HG03196 (cell line): ENCODE measurements around the gene PPP1R10.
A peak's percentile ranks its signal among the peaks of the same experiment; 100 is the strongest.

Experiments
- ATAC-seq: cut with Tn5 transposase; IDR thresholded peaks from one replicate; pipeline ENCODE4 v1.9.1; 2021; ENCODE audit not compliant: unreplicated experiment

PPP1R10 gene

DNA sequence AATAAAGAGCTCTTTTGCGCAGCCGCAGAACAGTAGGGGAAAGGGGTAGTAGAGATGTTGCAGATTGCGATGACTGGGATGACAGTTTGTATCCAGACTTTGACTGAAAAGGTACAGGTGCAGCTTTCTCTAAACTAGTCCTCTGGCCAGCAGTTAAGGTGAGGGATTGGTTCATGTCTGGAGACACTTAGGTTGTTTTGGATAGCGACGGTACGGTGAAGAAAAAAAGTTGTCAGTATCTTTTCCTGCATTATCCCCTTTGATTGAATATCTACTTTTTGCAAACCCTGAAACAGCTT, 59.4 kb downstream of the PPP1R10 start:
- ATAC-seq: no peak

DNA sequence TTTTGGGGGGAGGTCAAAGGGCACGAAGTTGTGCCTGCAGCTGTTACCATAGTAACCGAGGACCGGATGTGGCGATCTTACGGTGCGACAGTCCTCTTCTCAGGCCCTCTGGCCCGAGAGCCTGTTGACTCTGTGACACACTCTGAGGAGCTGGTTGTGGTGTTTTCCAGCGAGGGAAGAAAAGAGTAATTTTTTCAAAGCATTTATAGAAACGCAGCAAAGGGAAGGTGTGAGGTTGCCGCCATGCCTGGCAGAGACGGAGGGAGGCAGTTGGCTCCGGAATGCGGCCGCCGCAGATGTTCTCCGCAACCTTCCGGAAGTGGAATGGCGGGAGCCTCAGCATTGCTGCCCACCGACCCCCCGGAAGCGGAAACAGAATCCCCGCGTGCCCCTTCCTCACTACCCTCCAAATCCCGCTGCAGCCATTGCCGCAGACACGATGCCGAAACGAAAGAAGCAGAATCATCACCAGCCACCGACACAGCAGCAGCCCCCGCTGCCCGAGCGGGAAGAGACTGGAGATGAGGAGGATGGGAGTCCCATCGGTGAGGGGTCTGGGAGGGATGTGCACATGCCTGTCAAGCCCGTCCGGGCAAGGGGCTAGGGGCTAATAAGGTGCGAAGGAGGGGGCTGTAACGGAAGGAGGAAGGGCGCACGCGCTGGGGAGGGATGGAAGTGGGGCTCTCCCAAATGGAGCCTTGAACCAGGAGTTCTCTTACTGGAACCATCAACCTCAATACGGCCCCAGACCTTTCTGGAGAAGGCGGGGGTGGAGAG, 59.9 kb downstream of the PPP1R10 start, which contains the start of gene PRR3:
Gene PRR3, plus strand, starts transcription at position 390 of the 777 bp plus-strand sequence. Its CDS starts 50 bp downstream, at position 440.
- ATAC-seq: peak; percentile 60

- ATAC-seq: peak; percentile 75
Observed at GRCh38 chr6:30556066-30556905, 60.8 kb downstream of the PPP1R10 start, which contains the start of gene GNL1. TSS of gene GNL1 (minus strand) at chr6:30556489. CDS start at chr6:30556203, 286 bp downstream.

- no peak for ATAC-seq
Observed at GRCh38 chr6:30555816-30556065, 61.3 kb downstream of the PPP1R10 start.

GRCh38 chr6:30554962-30555815, 61.9 kb downstream of the PPP1R10 start:
- ATAC-seq: no peak

GRCh38 chr6:30554404-30554803, 62.6 kb downstream of the PPP1R10 start:
- no peak for ATAC-seq
